Astrocyte of the cerebellum (primary cell): ENCODE measurements around the gene MTOR.

ENCODE experiments used
- DNase-seq: peaks from one replicate; pipeline ENCODE4 v3.0.0-alpha.2; 2011; ENCODE audit warnings: low read depth
- H3K4me3 ChIP-seq: 2 replicates; pipeline ENCODE4 v1.5.1; 2011; ENCODE audit warnings: mild to moderate bottlenecking, low read depth, low read length, moderate library complexity
- in situ Hi-C: cut with HindIII; loops from 2 replicates; pipeline ENCODE4 v1.10.0; 2017; ENCODE audit warnings: low sequenced_read_pairs
- TF ChIP-seq, protein P1 (sequence below): IDR thresholded peaks from 2 replicates; pipeline ENCODE4 v1.5.1; 2012; ENCODE audit warnings: low read length, low read depth, moderate library complexity, mild to moderate bottlenecking; ENCODE audit errors: missing control alignments

Gene MTOR

GRCh38 chr1:11143907-11144306, 118.4 kb downstream of the MTOR start:
- H3K4me3 ChIP-seq, result no peak overlapping the region
- TF ChIP-seq, protein P1, sequence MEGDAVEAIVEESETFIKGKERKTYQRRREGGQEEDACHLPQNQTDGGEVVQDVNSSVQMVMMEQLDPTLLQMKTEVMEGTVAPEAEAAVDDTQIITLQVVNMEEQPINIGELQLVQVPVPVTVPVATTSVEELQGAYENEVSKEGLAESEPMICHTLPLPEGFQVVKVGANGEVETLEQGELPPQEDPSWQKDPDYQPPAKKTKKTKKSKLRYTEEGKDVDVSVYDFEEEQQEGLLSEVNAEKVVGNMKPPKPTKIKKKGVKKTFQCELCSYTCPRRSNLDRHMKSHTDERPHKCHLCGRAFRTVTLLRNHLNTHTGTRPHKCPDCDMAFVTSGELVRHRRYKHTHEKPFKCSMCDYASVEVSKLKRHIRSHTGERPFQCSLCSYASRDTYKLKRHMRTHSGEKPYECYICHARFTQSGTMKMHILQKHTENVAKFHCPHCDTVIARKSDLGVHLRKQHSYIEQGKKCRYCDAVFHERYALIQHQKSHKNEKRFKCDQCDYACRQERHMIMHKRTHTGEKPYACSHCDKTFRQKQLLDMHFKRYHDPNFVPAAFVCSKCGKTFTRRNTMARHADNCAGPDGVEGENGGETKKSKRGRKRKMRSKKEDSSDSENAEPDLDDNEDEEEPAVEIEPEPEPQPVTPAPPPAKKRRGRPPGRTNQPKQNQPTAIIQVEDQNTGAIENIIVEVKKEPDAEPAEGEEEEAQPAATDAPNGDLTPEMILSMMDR, result no peak
- in situ Hi-C loops, result no loop called here
- no peak for DNase-seq

GRCh38 chr1:11143401-11143800, 119.0 kb downstream of the MTOR start:
- in situ Hi-C loops, result no loop called here

GRCh38 chr1:11142618-11143391, 119.5 kb downstream of the MTOR start:
- TF ChIP-seq, protein P1, result no peak
- in situ Hi-C loops, result no loop called here
- DNase-seq, result no peak
- H3K4me3 ChIP-seq, result no peak overlapping the region

More at GRCh38 chr1:11143401-11143800, 119.0 kb downstream of the MTOR start:
- no peak for DNase-seq
- no peak overlapping the region for H3K4me3 ChIP-seq
- TF ChIP-seq, protein P1, result no peak

DNA sequence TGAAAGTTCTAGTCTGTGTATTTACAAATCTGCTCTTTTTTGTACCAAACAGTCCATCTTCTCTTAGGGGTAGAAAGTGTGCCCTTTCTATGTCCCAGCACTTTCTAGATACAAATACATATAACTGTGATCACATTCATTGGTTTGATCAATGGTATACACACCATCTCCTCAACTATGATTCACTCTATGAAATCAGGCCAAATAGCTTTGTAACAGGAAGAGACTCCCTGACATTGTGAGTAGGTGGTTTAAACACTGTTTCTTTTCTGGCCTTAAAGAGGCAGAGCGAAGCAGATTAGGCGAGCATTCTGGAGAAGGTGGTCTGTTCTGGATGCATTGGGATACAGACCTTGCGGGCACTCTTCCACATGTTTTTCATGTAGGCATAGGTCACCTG, 123.4 kb downstream of the MTOR start:
- in situ Hi-C loops, result no loop called here

GRCh38 chr1:11138029-11138428, 124.3 kb downstream of the MTOR start:
- no peak for DNase-seq
- in situ Hi-C loops, result no loop called here
- TF ChIP-seq, protein P1, result no peak
- no peak overlapping the region for H3K4me3 ChIP-seq

More for the DNA sequence above, 123.4 kb downstream of the MTOR start:
- peak; percentile 31 for DNase-seq
- TF ChIP-seq, protein P1, result no peak
- no peak overlapping the region for H3K4me3 ChIP-seq

- TF ChIP-seq, protein P1, result no peak
- H3K4me3 ChIP-seq, result no peak overlapping the region
- no peak for DNase-seq
- in situ Hi-C loops, result no loop called here
These were observed 127.5 kb downstream of the MTOR start for GRCh38 chr1:11134898-11135266.
